Activated CD4-positive, CD25-positive, alpha-beta regulatory T cell (primary cell): ENCODE measurements around the gene SPOCK2.
"Not testable (repeated sequence)": the region's sequence is repeated elsewhere in the genome, so short reads cannot be mapped to it uniquely, and the experiment has no call there.

ENCODE experiments used
- DNase-seq, 4 experiments: peaks; one replicate each; lab custom pipeline; 2025; lab: John Stamatoyannopoulos, UW

SPOCK2 gene

GRCh38 chr10:72108004-72108370 is 19.6 kb upstream of the SPOCK2 start:
- DNase-seq: not testable (repeated sequence)

GRCh38 chr10:72107325-72108003 is 19.1 kb upstream of the SPOCK2 start:
- no peak for DNase-seq

GRCh38 chr10:72106896-72107295 is 18.5 kb upstream of the SPOCK2 start:
- DNase-seq: no peak

- no peak for DNase-seq
These were observed 18.0 kb upstream of the SPOCK2 start for GRCh38 chr10:72106154-72106849.

DNA sequence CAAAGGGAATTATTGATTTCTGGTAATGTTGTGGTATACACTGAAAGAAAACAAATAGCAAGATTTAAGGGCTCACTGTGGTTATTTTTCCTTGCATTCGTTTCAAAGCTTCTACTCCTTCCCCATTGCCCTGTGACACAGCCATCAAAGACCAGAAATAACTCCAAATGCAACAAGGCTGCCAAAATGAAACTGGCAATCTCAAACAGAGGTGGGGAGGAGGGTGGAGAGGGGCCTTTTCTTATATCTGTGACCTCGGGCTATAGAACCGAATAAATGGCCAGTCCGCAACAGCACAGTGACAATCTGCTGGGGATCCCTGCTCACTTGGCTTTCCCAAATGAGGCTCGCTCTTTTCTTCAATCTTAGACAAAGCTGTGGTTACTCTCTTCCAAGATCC is 17.4 kb upstream of the SPOCK2 start:
- DNase-seq: no peak

GRCh38 chr10:72105098-72105475 is 16.7 kb upstream of the SPOCK2 start:
- no peak for DNase-seq

DNA sequence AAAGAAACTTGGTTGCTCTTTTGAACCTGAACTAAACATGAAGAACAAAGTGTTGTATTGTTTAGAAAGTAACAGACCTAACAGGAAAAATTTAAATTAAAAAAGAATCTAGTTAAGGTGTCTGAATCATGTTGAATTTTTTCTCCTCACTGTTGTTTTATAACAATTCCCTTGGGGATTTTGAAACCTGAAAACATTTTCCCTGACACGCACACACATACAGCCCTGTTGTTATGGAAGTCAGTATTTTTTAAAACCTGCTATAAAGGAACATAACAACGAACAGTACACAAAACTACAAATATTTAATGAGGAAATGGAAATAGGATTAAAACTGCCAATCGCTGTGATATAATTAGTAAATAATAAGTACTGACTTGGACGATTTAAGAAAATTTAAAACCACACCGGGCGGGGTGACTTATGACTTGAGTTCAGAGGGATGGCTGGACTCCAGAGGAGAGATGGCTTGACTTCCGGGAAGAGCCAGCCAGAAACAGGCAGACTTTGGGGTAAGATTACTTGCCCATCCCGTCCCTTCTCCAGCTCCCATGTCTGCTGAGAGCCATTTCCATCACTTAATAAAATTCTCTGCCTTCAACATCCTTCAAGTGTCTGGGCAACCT is 16.2 kb upstream of the SPOCK2 start:
- no peak for DNase-seq

- no peak for DNase-seq
These were observed 11.2 kb upstream of the SPOCK2 start for GRCh38 chr10:72099600-72099921.

- DNase-seq: no peak
These were observed 10.7 kb upstream of the SPOCK2 start for GRCh38 chr10:72098836-72099599.

GRCh38 chr10:72098301-72098835 is 10.0 kb upstream of the SPOCK2 start:
- no peak for DNase-seq

DNA sequence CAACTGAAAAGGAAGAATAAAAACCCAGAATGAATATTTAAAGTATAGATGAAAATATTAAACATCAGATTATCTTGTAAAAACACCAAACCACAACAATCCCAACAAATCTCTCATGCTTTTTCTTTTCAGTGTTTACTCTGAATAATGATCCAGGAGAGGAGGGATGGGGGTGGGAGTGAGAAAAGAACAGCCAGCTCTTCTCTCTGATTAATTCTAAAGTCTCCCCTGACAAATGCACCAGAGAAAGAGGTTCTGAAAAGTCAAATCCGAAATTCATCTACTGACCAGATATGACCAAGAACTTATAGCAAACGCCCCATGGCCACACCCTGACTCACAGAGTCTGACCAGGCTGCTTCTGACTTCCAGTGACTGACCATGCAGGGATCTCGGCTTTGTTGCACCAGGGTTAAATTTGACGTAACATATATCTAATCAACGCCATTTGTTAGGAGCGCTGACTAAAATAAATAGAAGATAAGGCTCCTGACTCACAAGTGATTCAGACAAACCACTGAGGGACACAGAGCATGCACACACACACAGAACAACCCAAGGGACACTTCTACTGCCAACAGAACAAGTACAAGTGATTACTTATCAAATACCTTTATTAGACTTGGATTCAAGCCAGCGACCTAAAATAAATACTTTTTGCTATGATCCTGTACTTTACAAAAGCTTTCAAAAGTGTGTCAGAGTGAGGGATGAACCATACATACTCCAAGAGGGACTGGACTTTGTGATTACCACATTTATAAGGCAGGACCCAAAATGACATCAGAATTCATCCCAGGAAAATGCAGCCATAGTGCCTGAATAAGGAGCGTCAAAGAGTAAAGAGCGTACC is 9.3 kb upstream of the SPOCK2 start:
- no peak for DNase-seq

GRCh38 chr10:72096115-72097000 is 8.0 kb upstream of the SPOCK2 start:
- DNase-seq: no peak

- no peak for DNase-seq
These were observed 6.8 kb upstream of the SPOCK2 start for GRCh38 chr10:72095195-72095594.

GRCh38 chr10:72094574-72094973 is 6.2 kb upstream of the SPOCK2 start:
- DNase-seq: no peak

- DNase-seq: no peak
These were observed 5.1 kb upstream of the SPOCK2 start for GRCh38 chr10:72093450-72093849.

DNA sequence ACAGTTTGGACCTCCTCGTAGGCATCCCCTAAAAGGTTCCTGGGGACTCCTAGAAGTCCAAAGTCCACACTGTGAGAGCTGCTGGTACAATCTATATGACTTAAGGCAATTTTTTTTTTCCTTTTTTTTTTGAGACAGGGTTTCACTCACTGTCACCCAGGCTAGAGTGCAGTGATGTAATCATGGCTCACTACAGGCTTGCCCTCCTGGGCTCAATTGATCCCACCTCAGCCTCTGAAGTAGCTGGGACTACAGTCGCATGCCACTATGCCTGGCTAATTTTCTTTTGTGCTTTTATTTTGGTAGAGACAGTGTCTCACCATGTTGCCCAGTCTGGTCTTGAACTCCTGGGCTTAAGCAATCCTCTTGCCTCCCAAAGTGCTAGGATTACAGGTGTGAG is 4.6 kb upstream of the SPOCK2 start:
- no peak for DNase-seq

DNA sequence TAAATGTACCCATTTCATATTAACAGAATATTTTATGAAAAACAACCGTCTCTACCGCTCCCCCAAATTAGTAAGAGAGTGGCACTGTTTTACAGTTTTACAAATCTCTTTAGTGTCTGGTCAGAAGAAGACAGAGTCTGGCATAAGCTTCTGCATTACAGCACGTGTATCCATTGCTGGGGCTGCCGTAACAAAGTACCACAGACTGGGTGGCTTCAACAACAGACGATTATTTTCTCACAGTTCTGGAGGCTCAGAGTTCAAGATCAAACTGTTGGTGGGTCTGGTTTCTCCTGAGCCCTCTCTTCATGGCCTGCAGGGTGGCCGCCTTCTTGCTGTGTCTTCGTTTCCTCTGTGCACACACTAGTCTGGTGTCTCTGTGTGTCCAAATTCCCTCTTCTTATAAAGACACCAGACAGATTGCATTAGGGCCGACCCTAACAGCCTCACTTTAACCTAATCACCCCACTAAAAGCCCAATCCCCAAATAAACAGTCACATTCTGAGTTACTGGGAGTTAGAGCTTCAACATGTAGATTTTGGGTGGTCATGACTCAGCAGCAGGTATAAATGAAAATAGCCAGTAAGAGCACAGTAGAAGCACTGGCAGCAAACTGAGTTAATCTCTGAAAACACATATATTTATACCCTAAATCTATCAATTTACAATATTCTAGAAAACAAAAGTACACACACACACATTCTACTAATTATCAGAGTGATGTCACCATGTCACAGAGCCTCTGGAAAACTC is 4.0 kb upstream of the SPOCK2 start:
- DNase-seq: no peak

GRCh38 chr10:72090326-72090725 is 2.0 kb upstream of the SPOCK2 start:
- DNase-seq: no peak

GRCh38 chr10:72089618-72090017 is 1.3 kb upstream of the SPOCK2 start:
- DNase-seq: no peak
